ENCODE results near the gene SLC25A6. TPM values are rescaled to one million over a fixed set of nuclear protein-coding genes. Genes with fewer than 3 reads are reported as not detected.
A peak's percentile ranks its signal among the peaks of the same experiment; 100 is the strongest.

SLC25A6 gene
- 453 to 469 TPM (median 460 TPM) in 3 replicates for total RNA-seq

- no peak for TF ChIP-seq CTCF (IDR thresholded peaks at IDR 0.05; ENCODE audit: unreplicated experiment)
- Mint-ChIP-seq H3K27me3 (ENCODE audit: low read depth) (no peaks in the 10 kb centered on the region), H3K27ac (peak within 1 kb of the TSS; percentile 98), H3K4me3 (peak within 1 kb of the TSS; percentile 93), H3K4me1 (peaks cover 30% of the 10 kb centered on the region), H3K36me3 (peaks cover 33% of the 10 kb centered on the region), H3K9me3 (no peaks in the 10 kb centered on the region)
- peak; percentile 99 to 100 for DNase-seq (ENCODE audit: low spot score in 2 of 2, unreplicated experiment in 2 of 2)
Observed at GRCh38 chrX:1391707-1392375, at the start of gene SLC25A6. TSS of gene SLC25A6 (minus strand) at chrX:1392113. CDS start at chrX:1392009, 104 bp downstream.

GRCh38 chrX:1440506-1440905, 48.6 kb upstream of the SLC25A6 start:
- no peak for DNase-seq (ENCODE audit: low spot score in 2 of 2, unreplicated experiment in 2 of 2)
- H3K36me3 Mint-ChIP-seq = peaks cover 59% of the 10 kb centered on the region

GRCh38 chrX:1435241-1435895, 43.5 kb upstream of the SLC25A6 start:
- Mint-ChIP-seq H3K4me1 (no peaks in the 10 kb centered on the region), H3K9me3 (peaks cover 8% of the 10 kb centered on the region), H3K36me3 (peaks cover 41% of the 10 kb centered on the region), H3K4me3 (no peak overlapping the region), H3K27ac (no peak overlapping the region), H3K27me3 (ENCODE audit: low read depth) (no peaks in the 10 kb centered on the region)
- DNase-seq (ENCODE audit: low spot score in 2 of 2, unreplicated experiment in 2 of 2) = no peak
- TF ChIP-seq CTCF (IDR thresholded peaks at IDR 0.05; ENCODE audit: unreplicated experiment) = no peak

More at GRCh38 chrX:1440506-1440905, 48.6 kb upstream of the SLC25A6 start:
- Mint-ChIP-seq H3K27ac (no peak overlapping the region), H3K27me3 (ENCODE audit: low read depth) (no peaks in the 10 kb centered on the region), H3K4me3 (no peak overlapping the region), H3K4me1 (no peaks in the 10 kb centered on the region), H3K9me3 (peaks cover 24% of the 10 kb centered on the region)
- no peak for TF ChIP-seq CTCF (IDR thresholded peaks at IDR 0.05; ENCODE audit: unreplicated experiment)

GRCh38 chrX:1434871-1435240, 42.9 kb upstream of the SLC25A6 start:
- peaks cover 8% of the 10 kb centered on the region for H3K9me3 Mint-ChIP-seq
- no peaks in the 10 kb centered on the region for H3K4me1 Mint-ChIP-seq

GRCh38 chrX:1433646-1434357, 41.9 kb upstream of the SLC25A6 start:
- peaks cover 37% of the 10 kb centered on the region for H3K36me3 Mint-ChIP-seq
- DNase-seq (ENCODE audit: low spot score in 2 of 2, unreplicated experiment in 2 of 2) = no peak
- no peak overlapping the region for H3K4me3 Mint-ChIP-seq
- peaks cover 8% of the 10 kb centered on the region for H3K9me3 Mint-ChIP-seq
- no peak for TF ChIP-seq CTCF (IDR thresholded peaks at IDR 0.05; ENCODE audit: unreplicated experiment)
- no peak overlapping the region for H3K27ac Mint-ChIP-seq
- H3K27me3 Mint-ChIP-seq (ENCODE audit: low read depth) = no peaks in the 10 kb centered on the region
- H3K4me1 Mint-ChIP-seq = no peaks in the 10 kb centered on the region

More at GRCh38 chrX:1434871-1435240, 42.9 kb upstream of the SLC25A6 start:
- H3K27ac Mint-ChIP-seq = no peak overlapping the region
- peaks cover 40% of the 10 kb centered on the region for H3K36me3 Mint-ChIP-seq
- no peak for TF ChIP-seq CTCF (IDR thresholded peaks at IDR 0.05; ENCODE audit: unreplicated experiment)
- H3K4me3 Mint-ChIP-seq = no peak overlapping the region
- H3K27me3 Mint-ChIP-seq (ENCODE audit: low read depth) = no peaks in the 10 kb centered on the region
- no peak for DNase-seq (ENCODE audit: low spot score in 2 of 2, unreplicated experiment in 2 of 2)

Data from mesothelial cell of epicardium (in vitro differentiated cells).